Fibroblast of upper back skin (primary cell): ENCODE results near the gene PPP1R15A.
A peak's percentile ranks its signal among the peaks of the same experiment; 100 is the strongest.
"Not testable (repeated sequence)": the region's sequence is repeated elsewhere in the genome, so short reads cannot be mapped to it uniquely, and the experiment has no call there.

ENCODE experiments used
- DNase-seq: peaks from one replicate; pipeline ENCODE4 v3.0.0-alpha.2; 2013

The PPP1R15A gene

DNA sequence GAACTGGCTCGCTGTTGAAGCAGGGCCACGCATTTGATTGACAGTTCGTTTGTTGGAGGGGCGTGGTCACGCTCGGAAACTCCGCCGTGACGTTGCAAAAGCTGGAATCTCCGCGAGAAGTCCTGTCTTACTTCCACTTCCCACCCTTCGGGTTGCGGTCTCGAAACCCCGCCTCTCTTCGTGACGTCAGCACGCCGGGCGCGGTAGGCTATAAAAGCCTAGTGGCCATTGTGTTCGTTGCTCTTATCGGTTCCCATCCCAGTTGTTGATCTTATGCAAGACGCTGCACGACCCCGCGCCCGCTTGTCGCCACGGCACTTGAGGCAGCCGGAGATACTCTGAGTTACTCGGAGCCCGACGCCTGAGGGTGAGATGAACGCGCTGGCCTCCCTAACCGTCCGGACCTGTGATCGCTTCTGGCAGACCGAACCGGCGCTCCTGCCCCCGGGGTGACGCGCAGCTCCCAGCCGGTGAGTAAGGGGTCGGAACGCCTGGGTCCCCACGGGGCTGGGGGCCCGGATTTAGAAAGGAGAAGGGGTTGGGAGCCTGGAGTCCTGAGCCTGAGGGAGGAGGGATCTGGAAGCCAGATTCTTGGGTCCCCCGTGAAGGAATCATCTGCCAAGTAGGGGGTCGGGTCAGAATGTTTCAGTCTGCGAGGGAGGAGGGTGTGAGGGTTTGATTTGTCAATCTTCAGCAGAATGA is at the start of gene PPP1R15A:
PPP1R15A (plus strand) TSS at position 240 of the 702 bp plus-strand sequence. CDS start 813 bp downstream, outside the sequence.
- DNase-seq = peak; percentile 97

DNA sequence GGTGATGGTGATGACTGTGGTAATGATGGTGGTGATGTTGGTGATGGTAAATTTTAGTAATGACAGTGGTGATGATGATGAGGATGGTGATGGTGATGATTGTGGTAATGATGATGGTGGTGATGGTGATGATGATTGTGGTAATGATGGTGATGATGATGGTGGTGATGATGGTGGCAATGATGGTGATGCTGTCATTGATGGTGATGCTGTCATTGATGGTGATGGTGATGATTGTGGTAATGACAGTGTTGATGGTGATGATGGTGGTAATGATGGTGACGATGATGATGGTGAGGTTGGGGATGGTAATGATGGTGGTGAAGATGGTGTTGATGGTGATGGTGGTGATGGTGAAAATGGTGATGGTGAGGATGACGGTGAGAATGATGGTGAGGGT is 49.7 kb upstream of the PPP1R15A start:
- no peak for DNase-seq

DNA sequence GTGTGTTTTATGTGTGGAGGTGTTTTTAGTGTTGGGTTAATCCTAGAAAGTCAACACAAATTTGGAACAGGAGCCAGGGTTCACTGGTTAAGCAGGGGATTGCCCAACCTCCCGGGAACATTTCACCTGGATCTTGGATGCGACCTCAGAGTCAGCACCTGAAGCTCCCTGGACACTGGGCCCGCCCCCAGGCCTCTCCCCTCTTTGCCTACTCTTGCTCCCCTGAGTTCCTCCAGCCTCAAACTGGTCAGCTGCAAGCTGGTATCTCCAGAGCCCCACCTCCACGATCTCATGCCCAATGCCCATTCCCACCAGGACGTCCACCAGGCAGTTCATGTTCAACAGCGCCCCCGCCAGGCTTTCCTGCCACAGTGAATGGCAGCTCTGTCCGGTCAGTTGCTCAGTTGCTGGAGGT is 45.6 kb upstream of the PPP1R15A start:
- DNase-seq = no peak

DNA sequence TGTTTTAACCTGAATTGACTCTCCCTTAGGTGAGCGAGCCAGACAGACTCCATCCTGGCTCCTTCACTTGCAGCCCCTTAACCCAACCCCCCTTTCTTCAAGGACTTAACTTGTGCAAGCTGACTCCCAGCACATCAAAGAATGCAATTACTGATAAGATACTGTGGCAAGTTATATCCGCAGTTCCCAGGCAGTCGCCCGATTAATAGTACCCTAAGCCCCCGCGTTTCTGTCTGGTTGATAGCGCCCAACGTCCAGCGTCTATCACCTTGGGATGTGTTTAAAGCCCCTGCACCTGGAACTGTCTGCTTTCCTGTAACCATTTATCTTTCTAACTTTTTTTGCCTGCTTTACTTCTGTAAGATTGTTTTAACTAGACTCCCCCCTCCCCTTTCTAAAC is 42.1 kb upstream of the PPP1R15A start:
- no peak for DNase-seq

DNA sequence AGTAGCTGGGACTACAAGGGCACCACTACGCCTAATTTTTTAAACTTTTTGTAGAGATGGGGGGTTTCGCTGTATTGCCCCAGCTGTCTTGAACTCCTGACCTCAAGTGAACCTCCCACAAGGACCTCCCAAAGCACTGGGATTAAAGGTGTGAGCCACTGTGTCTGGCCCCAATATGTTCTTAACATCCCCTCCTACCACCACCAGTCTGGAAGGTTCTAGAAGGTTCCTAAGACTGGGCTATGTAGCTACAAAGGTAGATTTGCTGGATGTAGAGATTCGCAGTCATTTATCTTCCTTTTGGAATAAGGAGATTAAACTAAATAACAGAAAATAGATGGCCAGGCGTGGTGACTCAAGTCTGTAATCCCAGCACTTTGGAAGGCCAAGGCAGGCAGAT is 41.3 kb upstream of the PPP1R15A start:
- no peak for DNase-seq

DNA sequence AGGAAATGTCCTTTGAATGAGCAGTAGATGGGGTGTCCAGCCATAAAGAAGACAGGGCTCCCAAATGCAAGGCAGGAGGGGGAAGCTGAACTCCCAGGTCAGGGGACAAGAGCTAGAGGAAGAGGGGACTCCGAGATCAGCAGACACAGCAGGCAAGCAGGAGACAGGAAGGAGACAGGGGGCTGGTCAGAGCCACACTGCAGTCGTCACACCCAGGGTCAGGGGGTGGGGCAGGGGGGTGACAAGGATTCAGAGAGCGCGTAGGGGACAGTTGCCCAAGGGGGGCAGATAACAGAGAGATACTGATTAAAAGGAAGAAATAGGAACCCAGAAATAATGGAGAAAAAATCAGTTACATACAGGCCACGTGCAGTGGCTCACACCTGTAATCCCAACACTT is 39.2 kb upstream of the PPP1R15A start:
- DNase-seq = no peak

DNA sequence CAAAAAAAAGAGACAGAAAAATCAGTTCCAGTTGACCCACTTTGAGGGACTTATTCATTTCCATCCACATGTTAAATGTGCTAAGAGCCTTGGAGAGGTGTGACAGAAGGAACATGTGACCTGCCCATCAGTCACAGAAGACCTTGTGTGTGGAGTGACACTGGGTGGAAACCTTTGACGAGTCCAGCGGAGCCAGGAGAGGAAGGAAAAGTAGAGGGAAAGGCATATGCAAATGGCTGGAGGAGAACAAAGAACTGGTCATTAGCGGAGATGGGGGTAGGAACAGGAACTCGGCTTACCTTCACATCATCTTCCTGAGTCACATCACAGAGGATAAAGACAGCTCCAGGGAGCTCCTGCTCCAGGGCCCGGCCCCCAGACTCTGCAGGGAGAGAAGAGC is 38.2 kb upstream of the PPP1R15A start:
- DNase-seq = no peak

DNA sequence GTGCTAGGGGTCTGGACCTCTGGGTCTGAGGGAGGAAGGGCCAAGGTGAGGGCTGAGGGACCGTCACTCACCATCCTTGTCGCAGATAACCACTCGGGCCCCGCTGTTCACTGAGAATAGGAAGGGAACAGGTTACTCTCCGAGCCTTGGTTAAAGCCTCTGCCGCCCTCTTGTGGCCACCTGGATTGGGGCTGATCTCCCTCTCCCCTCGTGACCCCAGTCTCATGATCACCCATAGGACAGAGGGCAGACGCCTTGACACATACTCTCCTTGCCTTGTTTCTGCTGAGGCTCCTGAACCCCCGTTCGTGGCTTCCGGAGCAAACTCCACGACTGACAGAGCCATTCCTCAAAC is 36.5 kb upstream of the PPP1R15A start:
- peak; percentile 75 for DNase-seq

DNA sequence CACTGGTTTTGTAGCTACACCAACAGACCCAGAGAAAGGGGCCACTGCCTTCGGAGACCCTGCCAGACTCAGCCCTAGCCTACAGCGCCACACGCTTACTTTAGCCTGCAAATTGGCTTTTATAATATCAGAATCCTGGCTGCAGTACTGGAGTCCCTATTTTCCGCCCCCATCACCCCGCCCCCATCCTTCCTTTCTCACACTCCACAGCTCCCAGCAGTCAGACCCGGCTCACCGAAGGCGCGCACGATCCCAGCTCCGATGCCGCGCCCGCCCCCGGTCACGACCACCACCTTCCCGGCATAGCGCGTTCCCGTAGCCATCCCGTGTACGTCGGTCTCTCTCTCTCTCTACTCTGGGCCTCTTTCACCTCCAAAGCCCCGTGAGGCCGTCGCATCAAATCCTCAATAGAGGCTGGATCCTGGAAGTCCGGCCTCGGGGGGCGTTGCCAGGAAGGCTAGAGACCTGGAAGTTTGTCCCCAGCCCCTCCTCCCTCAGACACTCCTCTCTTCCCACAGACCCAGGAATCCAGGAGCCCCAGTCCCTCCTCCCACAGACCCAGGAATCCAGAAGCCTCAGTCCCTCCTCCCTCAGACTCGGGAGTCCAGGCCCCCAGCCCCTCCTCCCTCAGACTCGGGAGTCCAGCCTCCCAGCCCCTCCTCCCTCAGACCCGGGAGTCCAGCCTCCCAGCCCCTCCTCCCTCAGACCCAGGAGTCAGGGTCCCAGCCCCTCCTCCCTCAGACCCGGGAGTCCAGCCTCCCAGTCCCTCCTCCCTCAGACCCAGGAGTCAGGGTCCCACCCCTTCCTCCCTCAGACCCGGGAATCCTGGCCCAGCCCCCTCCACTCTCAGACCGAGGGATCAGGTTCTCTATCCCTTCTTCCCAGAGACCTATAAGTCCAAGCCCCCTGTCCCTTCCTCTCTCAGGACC is 35.9 kb upstream of the PPP1R15A start, which contains the start of gene HSD17B14:
HSD17B14 (minus strand) TSS at position 403 of the 929 bp plus-strand sequence; CDS start at position 323, 80 bp downstream.
- peak; percentile 51 for DNase-seq

DNA sequence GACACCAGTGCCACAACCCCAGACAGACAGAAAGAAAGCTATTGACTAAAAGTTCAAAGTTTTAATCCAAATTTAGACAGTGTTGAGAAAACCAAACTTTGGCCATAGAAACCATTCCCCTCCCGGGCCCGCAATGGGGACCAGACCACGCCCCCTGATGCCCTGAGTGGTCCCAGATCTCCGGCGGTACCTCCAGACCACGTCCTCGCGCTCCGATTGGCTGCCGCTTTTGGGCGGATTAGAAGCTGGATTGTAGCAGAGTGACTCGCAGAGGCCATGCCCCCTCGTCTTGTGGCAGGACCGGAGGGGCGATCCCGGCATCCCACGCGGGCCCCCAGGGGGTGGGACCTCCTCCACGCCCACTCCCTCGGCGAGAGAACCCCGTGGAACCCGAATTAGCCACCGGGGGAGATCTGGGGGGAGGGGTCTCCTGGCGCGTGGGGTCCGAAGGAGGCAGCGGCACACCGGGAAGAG is 35.1 kb upstream of the PPP1R15A start:
- peak; percentile 93 for DNase-seq

DNA sequence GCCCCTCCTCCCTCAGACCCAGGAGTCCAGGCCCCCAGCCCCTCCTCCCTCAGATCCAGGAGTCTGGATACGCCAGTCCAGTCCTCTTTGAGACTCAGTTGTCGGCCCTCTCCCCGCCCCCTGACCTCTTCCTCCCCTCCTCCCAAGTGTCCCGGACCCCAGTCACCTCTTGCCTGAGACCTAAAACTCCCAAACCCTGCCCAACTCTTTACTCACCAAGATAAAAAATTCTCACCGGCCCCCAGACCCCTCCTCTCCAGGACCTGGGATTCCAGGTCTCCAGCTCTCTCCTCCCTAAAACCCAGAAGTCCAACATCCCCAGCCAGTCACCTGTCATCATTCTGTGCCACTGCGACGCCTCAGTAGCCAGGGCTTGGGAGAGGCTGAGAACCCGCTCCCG is 34.5 kb upstream of the PPP1R15A start:
- no peak for DNase-seq

DNA sequence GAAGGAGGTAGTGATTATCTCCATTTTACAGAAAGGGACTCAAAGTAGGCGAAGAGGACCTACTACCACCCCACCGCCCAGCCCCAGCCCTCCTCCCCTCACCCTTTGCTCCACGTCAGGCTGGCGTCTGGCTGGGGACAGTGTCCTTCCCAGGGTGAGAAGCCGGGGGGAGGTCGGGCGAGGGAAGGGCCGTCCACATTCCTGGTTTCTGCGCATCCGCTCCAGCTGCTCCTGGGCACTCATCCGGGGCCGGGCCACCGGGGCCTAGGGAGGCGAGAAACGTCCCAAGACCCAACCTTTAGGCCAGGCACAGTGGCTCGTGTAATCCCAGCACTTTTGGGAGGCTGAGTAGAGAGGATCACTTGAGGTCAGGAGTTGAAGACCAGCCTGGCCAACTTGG is 31.2 kb upstream of the PPP1R15A start:
- no peak for DNase-seq

DNA sequence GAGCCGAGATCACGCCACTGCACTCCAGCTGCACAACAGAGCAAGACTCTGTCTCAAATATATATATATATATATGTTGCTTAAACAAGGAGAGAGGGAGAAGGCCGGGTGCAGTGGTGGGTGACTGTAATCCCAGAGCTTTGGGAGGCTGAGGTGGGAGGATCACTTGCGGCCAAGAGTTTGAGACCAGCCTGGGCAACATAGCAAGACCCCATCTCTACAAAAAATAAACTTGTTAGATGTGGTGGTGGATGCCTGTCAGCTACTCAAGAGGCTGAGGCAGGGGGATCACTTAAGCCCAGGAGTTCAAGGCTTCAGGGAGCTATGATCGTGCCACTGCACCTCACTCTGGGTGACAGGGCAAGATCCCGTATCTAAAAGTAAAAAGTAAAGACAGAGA is 30.6 kb upstream of the PPP1R15A start:
- DNase-seq = no peak

DNA sequence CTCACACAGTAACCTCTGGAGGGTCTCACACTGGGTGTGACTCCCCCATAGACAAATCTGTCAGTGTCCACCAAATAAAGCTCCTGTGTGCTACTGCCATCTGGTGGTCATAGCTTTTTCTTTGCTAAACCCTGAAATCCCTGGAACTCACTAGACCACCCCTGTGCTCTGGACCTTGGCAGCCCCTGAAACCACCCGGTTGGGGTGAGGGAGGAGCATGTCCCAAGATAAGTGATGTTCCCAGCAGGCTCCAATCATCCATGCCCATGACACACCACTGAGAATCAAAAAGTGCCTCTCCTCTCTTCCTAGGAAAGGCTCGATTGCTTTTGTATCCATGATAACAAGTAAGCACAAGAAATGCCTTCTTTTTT is 29.4 kb upstream of the PPP1R15A start:
- peak; percentile 53 for DNase-seq

DNA sequence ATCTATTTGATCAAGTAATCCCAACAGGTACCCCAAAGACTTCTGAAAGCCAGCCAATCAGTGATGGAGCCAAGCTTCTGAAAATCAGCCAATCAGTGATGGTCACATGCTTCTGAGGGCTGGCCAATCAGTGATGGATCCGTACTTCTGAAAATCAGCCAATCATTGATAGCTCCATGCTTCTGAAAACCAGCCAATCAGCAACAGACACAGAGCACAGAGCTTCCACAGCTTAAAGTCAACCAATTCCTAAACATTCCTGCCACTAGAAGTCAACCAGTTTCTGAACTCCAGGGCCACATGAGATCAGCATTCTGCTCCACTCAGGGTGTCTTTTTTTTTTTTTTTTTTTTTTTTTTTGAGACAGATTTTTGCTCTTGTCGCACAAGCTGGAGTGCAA is 27.7 kb upstream of the PPP1R15A start:
- peak; percentile 51 for DNase-seq

DNA sequence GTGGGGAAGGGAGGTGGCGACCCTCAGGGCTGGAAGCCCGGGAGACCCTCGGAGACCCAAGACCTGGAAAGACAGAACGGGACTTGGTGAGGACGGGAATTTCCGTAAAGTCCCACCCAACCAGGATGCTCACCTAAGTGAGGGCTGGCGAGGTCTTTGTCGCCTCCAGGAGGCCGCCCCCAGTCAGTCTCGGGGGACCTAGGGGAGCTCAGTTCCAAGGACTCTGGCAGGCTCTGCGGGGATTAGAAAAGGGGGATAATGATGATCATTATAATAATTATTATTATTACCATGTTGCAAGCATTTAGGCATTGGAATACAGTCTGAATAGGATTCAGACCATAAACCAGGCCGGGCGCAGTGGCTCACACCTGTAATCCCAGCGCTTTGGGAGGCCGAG is 26.8 kb upstream of the PPP1R15A start:
- no peak for DNase-seq

DNA sequence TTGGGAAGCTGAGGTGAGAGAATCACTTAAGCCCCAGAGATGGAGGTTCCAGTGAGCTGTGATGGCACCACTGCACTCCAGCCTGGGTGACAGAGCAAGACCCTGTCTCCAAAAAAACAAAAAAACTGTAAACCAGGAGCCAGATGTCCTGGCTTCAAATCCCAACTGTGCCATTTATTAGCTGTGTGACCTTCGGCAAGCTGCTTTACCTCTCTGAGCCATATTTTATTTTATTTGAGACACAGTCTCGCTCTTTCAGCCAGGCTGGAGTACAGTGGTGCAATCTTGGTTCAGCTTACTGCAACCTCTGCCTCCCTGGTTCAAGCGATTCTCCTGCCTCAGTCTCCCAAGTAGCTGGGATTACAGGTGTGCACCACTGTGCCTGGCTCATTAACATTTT is 25.6 kb upstream of the PPP1R15A start:
- not testable (repeated sequence) for DNase-seq

DNA sequence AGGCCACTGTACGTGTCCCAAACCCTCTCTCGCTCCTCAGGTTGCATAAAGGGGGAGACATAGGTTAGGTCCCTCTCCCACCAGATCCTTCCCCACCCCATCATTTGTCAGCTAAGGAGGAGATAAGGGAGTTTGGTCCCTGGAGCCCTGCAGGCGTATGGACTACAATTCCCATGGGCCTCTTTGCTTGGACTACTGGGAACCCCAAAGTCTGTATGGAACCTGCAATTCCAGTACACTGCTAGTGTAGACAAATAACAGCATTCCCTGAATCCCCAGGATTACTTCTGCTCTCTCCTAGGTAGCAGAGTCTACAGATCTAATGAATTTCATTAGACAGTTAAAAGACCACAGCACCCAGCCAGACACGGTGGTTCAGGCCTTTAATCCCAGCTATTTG is 19.9 kb upstream of the PPP1R15A start:
- DNase-seq = no peak

DNA sequence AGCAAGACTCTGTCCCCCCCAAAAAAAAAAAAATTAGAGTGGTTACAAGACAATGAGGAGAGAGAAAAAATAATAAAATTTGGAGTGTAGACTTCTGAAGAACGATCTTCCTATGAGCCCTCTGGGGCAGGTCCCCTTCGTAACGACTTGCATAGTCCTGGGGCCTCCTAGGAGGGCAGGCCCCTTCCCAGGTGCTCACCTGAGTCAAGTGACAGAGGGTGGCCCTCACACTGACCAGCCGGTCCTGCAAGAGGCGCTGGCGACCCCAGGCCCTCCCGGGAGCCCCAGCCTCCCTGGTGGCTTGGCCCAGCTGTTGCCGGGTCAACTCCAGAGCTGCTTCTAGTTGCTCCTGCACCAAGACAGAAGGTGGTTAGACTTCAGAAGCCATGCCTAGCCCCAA is 18.7 kb upstream of the PPP1R15A start:
- DNase-seq = no peak

DNA sequence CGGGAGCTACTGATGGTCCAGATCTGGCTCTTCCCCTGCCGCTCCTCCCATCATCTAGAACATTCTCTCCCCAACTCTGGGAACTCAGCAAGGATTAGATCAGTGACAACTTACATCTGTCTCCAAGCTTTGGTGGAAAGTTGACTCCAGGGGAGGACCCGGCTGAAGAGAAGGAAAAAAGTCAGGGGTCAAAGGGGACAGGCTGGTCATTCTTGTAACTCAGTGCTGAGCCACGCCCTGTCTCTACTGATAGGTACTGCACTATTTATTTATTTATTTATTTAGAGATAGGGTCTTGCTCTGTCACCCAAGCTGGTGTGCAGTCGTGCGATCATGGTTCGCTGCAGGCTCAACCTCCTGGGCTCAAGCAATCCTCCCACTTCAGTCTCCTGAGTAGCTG is 18.1 kb upstream of the PPP1R15A start:
- DNase-seq = no peak

DNA sequence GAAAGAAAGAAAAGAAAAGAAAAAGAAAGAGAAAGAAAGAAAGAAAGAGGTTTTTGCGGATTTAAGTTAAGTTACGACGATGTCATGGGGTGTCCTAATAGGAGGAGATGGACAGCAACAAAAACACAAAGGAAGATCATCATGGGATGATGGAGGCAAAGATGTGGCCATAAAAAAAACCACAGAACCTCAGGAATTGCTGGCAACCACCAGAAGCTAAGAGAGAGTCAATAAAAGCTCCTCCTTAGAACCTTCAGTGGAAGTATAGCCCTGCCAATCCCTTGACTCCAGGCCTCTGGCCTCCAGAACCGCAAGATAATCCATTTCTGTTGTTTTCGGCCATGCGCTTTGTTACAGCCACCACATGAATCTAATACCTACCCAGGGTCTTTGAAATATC is 15.3 kb upstream of the PPP1R15A start:
- no peak for DNase-seq

DNA sequence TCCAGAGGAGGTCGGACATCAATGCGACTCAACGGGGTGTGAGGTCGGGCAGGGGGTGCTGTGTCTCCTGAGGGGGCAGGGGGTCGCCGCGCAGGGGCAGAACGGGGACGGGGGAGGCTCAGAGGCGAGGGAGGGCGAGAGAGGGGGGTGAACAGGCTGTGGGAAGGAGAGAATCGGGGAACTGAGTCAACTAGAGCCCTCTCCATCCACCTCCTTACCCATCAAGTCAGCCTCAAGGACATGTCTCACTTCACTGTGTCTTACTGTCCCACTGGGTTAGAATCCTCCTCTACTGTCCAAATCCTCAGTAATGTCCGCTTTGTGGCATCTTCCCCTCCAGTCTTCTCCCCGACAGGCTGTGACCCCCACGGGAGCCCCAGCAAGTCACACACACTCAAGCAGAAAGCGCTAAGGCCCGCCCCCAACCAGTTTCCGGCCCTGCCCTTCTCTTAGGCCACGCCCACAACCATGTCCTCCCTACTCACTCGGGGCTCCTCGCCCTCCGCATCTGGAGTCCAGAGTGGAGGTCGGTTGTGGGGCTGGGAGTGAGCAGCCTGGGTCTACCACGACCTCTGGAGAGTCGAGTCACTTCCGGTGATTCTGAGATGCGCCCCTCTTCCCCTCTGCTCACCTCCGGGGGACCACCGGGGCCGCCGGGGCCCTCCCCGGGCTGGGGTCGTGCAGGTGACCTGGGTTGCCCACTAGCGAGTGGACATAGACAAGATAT is 13.1 kb upstream of the PPP1R15A start:
- DNase-seq = no peak
